ENCODE measurements around the gene GSC2. TPM values are rescaled to one million over a fixed set of nuclear protein-coding genes. Genes with fewer than 3 reads are reported as not detected.

Gene GSC2
- total and polyA plus RNA-seq, 2 of the 8 experiments (the other 6 are each of a cell fraction or from before 2014, with no cell fraction given): 0.17 to 0.48 TPM

- no peak overlapping the region for H3K4ac ChIP-seq (replicated peaks; ENCODE audit: insufficient read length, low read depth, low read length)
- ChIA-PET POLR2A (ENCODE audit: partially characterized antibody) (interaction anchor here (1.2 kb wide), 1 partner anchor 16 kb away, joined by 3 read pairs; no protein-coding TSS in a partner anchor), CTCF (ENCODE audit: partially characterized antibody) (interaction anchor here (0.9 to 1.2 kb wide), 3 partner anchors 13 to 91 kb away, joined by 3 to 6 read pairs (median 3); no protein-coding TSS in a partner anchor)
- H3K4me1 ChIP-seq (replicated peaks in 1 of 4; ENCODE audit: control insufficient read depth in 3 of 4, insufficient read depth in 4 of 4, low read length in 3 of 4): peaks cover 0 to 6% (median 2%) of the 10 kb centered on the region in 4 experiments; a peak in 3 of 7 replicates
- H2AK5ac ChIP-seq (ENCODE audit: low read depth, low read length): no peak overlapping the region; the same call in 1 of the 2 replicates
- no peak overlapping the region for H3K4me2 ChIP-seq (ENCODE audit: insufficient read depth in 1 of 2, low read depth in 2 of 2, low read length in 2 of 2)
- no peak overlapping the region for H2BK20ac ChIP-seq (ENCODE audit: low read length)
- peaks cover 3% of the 10 kb centered on the region; the same call in 1 of the 2 replicates for H3K23me2 ChIP-seq (ENCODE audit: low read depth, low read length)
- no peak for TF ChIP-seq SIN3A (conservative IDR thresholded peaks at IDR 0.05 in 1 of 2, IDR thresholded peaks at IDR 0.05 in 1 of 2; ENCODE audit: low read depth in 1 of 2, low read length in 2 of 2)
- H4K5ac ChIP-seq (ENCODE audit: insufficient read length, low read depth, low read length): no peak overlapping the region
- no peaks in the 10 kb centered on the region for H3K9me3 ChIP-seq (ENCODE audit: insufficient read depth in 2 of 2, low read depth in 1 of 2, low read length in 1 of 2)
- no peak overlapping the region for H3K27ac ChIP-seq (ENCODE audit: low read depth, low read length)
- H2AFZ ChIP-seq (ENCODE audit: low read length): no peak overlapping the region
- H2BK120ac ChIP-seq (replicated peaks; ENCODE audit: low read depth, low read length): no peak overlapping the region
- H3K4me3 ChIP-seq (ENCODE audit: extremely low read depth in 1 of 4, insufficient read depth in 2 of 4, low read depth in 3 of 4, low read length in 4 of 4): no peak overlapping the region
- FAIRE-seq (no peak), DNase-seq (ENCODE audit: low read depth in 1 of 2, low spot score in 2 of 2) (no peak)
- no peak overlapping the region for H3K23ac ChIP-seq (ENCODE audit: insufficient read length)
- H3K79me2 ChIP-seq (ENCODE audit: control insufficient read depth in 1 of 2, insufficient read depth in 2 of 2, low read length in 2 of 2): no peaks in the 10 kb centered on the region
- no peaks in the 10 kb centered on the region for H3K36me3 ChIP-seq (ENCODE audit: control insufficient read depth in 2 of 4, insufficient read depth in 4 of 4, low read length in 3 of 4)
- no peak overlapping the region for H3K56ac ChIP-seq (replicated peaks; ENCODE audit: insufficient read length, low read depth, low read length)
- 0 out of 7 replicates have a peak, but pooled peaks cover 0 to 2% (median under 1%) of the 10 kb centered on the region in 4 experiments for H3K27me3 ChIP-seq (replicated peaks in 1 of 4; ENCODE audit: control insufficient read depth in 3 of 4, extremely low read depth in 1 of 4, insufficient read depth in 3 of 4, low read length in 3 of 4)
- H4K91ac ChIP-seq (replicated peaks; ENCODE audit: insufficient read length, low read length): no peak overlapping the region
- 90% methylated on average over 16 of the region's 16 CpGs; no CpG with 5 or more reads in 1 of the 2 experiments for WGBS, 2 experiments (ENCODE audit: extremely low coverage in 1 of 2, insufficient coverage in 1 of 2, insufficient read length in 1 of 2, insufficient replicate concordance in 2 of 2, low coverage in 1 of 2, low lambda C conversion rate in 2 of 2, missing lambda C conversion rate in 1 of 2)
- H2BK12ac ChIP-seq (ENCODE audit: low read depth, low read length): no peak overlapping the region; the same call in 1 of the 2 replicates
- H2BK5ac ChIP-seq (ENCODE audit: low read depth, low read length): no peak overlapping the region
- H3K9ac ChIP-seq (replicated peaks in 1 of 4; ENCODE audit: extremely low read depth in 1 of 4, low read depth in 3 of 4, low read length in 3 of 4): no peak overlapping the region
- H3K18ac ChIP-seq (ENCODE audit: extremely low read depth, low read length): no peak overlapping the region
- H4K8ac ChIP-seq (ENCODE audit: extremely low read depth, insufficient read depth, low read length): no peak overlapping the region; the same call in 1 of the 2 replicates
- H4K20me1 ChIP-seq (replicated peaks in 1 of 2; ENCODE audit: control insufficient read depth in 1 of 2, insufficient read depth in 2 of 2, low read length in 2 of 2): peaks cover 1 to 4% of the 10 kb centered on the region in 2 experiments
- no peak overlapping the region for H2BK15ac ChIP-seq (ENCODE audit: low read length)
- H3K14ac ChIP-seq (ENCODE audit: insufficient read length): no peak overlapping the region
- H3K79me1 ChIP-seq (ENCODE audit: low read depth, low read length): no peaks in the 10 kb centered on the region
Measured at GRCh38 chr22:19127329-19128008, 22.6 kb downstream of the GSC2 start.

Measured in H1 (cell line).